Hepatocyte (in vitro differentiated cells): Measurements from ENCODE around the gene EDA. TPM values are rescaled to one million over a fixed set of nuclear protein-coding genes. Genes with fewer than 3 reads are reported as not detected.

Experiments used
- DNase-seq: peaks from one replicate; pipeline ENCODE4 v3.0.0-alpha.2; 2016; ENCODE audit warnings: low spot score
- H2AFZ ChIP-seq: fragments of 200-600 bp; sonication (generic); 2 replicates; pipeline ENCODE4 v1.6.0; 2016; ENCODE audit warnings: antibody characterized with exemption, mild to moderate bottlenecking
- H3K27ac ChIP-seq: fragments of 200-600 bp; sonication (generic); 2 replicates; pipeline ENCODE4 v1.5.1; 2016; ENCODE audit warnings: mild to moderate bottlenecking
- H3K27me3 ChIP-seq: fragments of 200-600 bp; sonication (generic); 2 replicates; pipeline ENCODE4 v1.6.1; 2016
- H3K36me3 ChIP-seq: fragments of 200-600 bp; sonication (generic); replicated peaks from 2 replicates; pipeline ENCODE4 v1.5.1; 2016; ENCODE audit warnings: low read depth; ENCODE audit not compliant: insufficient read depth
- H3K4me1 ChIP-seq: fragments of 200-600 bp; sonication (generic); 2 replicates; pipeline ENCODE4 v1.5.1; 2016; ENCODE audit warnings: mild to moderate bottlenecking, moderate library complexity; ENCODE audit not compliant: insufficient read depth
- H3K4me2 ChIP-seq: fragments of 200-600 bp; sonication (generic); 2 replicates; pipeline ENCODE4 v1.6.0; 2016
- H3K4me3 ChIP-seq: fragments of 200-600 bp; sonication (generic); 2 replicates; pipeline ENCODE4 v1.5.1; 2016; ENCODE audit warnings: mild to moderate bottlenecking
- H3K79me2 ChIP-seq: fragments of 200-600 bp; sonication (generic); 2 replicates; pipeline ENCODE4 v1.6.0; 2017; ENCODE audit warnings: mild to moderate bottlenecking
- H3K9me2 ChIP-seq: fragments of 200-600 bp; sonication (generic); replicated peaks from 2 replicates; pipeline ENCODE4 v1.6.0; 2017; ENCODE audit warnings: mild to moderate bottlenecking; ENCODE audit not compliant: insufficient read depth
- H3K9me3 ChIP-seq: fragments of 200-600 bp; sonication (generic); 2 replicates; pipeline ENCODE4 v1.5.1; 2016; ENCODE audit warnings: low read depth, mild to moderate bottlenecking
- H4K20me1 ChIP-seq: fragments of 200-600 bp; sonication (generic); 2 replicates; pipeline ENCODE4 v1.6.0; 2016; ENCODE audit warnings: mild to moderate bottlenecking; ENCODE audit not compliant: insufficient read depth, poor library complexity, severe bottlenecking
- EZH2 ChIP-seq: fragments of 200-600 bp; sonication (generic); IDR thresholded peaks from 2 replicates; pipeline ENCODE4 v1.6.1; 2016; ENCODE audit warnings: antibody characterized with exemption, mild to moderate bottlenecking, borderline replicate concordance
- EZH2phosphoT487 ChIP-seq: fragments of 200-600 bp; sonication (generic); IDR thresholded peaks from one replicate; pipeline ENCODE4 v1.6.1; 2018; ENCODE audit warnings: antibody characterized with exemption, mild to moderate bottlenecking, low read depth, moderate library complexity; ENCODE audit not compliant: unreplicated experiment, severe bottlenecking
- WGBS: methylation state at CpG from one replicate; pipeline ENCODE4 v1.1.6; 2016; ENCODE audit warnings: low lambda C conversion rate; ENCODE audit errors: missing lambda C conversion rate; 5-methylcytosine and 5-hydroxymethylcytosine counted together
- polyA plus RNA-seq: library from polyadenylated mRNA; unstranded; fragments of >200 nt; fragmentation: Nextera tagmentation; extraction: Ambion mirVana; gene quantifications from 2 replicates; pipeline ENCODE4 v1.2.1, GENCODE V29; 2016
- total RNA-seq: library from RNA; depleted of rRNA; stranded (reverse); fragments of >200 nt; gene quantifications from 2 replicates; pipeline ENCODE4 v1.2.3, GENCODE V29; 2014
- TF ChIP-seq, protein P1 (sequence below): fragments of 200-600 bp; sonication (generic); IDR thresholded peaks from 2 replicates; pipeline ENCODE4 v1.5.1; 2016; ENCODE audit warnings: antibody characterized with exemption, mild to moderate bottlenecking; ENCODE audit not compliant: poor library complexity

Gene EDA
- total and polyA plus RNA-seq, 2 experiments from 2014 or later, result 4.7 to 19.1 TPM

DNA sequence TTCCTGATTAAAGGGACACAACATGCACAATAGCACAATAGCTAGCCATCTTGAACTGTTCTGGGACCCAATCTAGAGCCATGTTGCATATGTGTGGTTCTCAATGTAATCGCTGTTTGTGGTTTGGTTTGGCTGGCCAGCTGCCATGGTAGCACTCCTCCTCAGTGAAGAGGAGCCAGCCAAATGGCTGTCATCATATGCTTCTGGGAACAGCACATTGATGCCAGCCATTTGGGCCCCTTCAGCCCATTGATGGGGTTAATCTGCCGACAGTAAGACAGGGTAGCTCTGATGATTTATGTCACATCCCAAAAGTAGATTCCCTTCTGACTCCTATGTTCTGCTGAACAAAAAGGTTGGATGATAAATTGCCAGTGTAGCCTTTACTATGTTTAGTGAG, 385.4 kb downstream of the EDA start:
- H3K4me2 ChIP-seq, result no peak overlapping the region
- H3K9me3 ChIP-seq, result no peaks in the 10 kb centered on the region
- no peak overlapping the region for H3K27ac ChIP-seq
- H3K9me2 ChIP-seq, result no peaks in the 10 kb centered on the region
- TF ChIP-seq EZH2 (no peak), EZH2phosphoT487 (no peak)
- TF ChIP-seq, protein P1, sequence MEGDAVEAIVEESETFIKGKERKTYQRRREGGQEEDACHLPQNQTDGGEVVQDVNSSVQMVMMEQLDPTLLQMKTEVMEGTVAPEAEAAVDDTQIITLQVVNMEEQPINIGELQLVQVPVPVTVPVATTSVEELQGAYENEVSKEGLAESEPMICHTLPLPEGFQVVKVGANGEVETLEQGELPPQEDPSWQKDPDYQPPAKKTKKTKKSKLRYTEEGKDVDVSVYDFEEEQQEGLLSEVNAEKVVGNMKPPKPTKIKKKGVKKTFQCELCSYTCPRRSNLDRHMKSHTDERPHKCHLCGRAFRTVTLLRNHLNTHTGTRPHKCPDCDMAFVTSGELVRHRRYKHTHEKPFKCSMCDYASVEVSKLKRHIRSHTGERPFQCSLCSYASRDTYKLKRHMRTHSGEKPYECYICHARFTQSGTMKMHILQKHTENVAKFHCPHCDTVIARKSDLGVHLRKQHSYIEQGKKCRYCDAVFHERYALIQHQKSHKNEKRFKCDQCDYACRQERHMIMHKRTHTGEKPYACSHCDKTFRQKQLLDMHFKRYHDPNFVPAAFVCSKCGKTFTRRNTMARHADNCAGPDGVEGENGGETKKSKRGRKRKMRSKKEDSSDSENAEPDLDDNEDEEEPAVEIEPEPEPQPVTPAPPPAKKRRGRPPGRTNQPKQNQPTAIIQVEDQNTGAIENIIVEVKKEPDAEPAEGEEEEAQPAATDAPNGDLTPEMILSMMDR, result no peak
- H2AFZ ChIP-seq, result no peak overlapping the region
- no peaks in the 10 kb centered on the region for H3K4me1 ChIP-seq
- no peaks in the 10 kb centered on the region for H3K27me3 ChIP-seq
- DNase-seq, result no peak
- WGBS, result 85% methylated on average over 2 of the region's 2 CpGs
- H4K20me1 ChIP-seq, result no peaks in the 10 kb centered on the region
- no peaks in the 10 kb centered on the region for H3K36me3 ChIP-seq
- no peak overlapping the region for H3K4me3 ChIP-seq
- H3K79me2 ChIP-seq, result no peaks in the 10 kb centered on the region

DNA sequence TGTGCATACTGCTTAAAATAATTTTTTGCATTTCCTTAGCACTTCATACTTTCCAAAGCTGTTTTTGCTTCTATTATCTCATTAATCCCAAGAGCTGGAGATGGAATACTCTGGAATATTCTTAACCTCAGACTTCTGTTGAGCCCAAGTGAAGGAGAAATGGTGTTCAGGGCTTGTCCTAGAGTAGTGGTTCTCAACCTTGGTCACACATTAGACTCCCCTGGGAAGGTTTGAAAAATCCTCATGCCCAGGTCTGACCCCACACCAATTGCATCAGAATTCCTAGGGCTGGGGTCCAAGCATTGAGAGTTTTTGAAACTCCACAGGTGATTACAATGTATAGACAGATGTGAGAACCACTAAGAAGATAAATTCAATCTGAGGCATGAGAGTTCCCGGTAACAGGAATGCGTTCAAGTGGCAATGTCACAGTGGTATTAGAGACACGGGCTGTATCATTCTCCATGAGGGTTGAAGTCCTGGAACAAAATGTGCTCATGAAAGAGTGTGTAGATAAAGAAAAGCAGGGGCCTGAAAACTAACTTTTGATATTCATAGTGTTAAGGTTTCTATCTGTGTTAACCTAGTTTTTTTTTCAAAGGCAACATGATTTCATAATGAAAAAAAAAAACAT, 385.9 kb downstream of the EDA start:
- Histone ChIP-seq H3K4me3 (no peak overlapping the region), H3K27ac (no peak overlapping the region), H3K36me3 (no peaks in the 10 kb centered on the region), H3K79me2 (no peaks in the 10 kb centered on the region), H4K20me1 (no peaks in the 10 kb centered on the region), H3K9me3 (no peaks in the 10 kb centered on the region), H2AFZ (no peak overlapping the region), H3K9me2 (no peaks in the 10 kb centered on the region), H3K27me3 (no peaks in the 10 kb centered on the region), H3K4me1 (no peaks in the 10 kb centered on the region), H3K4me2 (no peak overlapping the region)
- no peak for DNase-seq
- 72% methylated on average over 3 of the region's 3 CpGs for WGBS
- TF ChIP-seq EZH2phosphoT487, result no peak
- TF ChIP-seq EZH2, result no peak
- TF ChIP-seq, protein P1, result no peak

DNA sequence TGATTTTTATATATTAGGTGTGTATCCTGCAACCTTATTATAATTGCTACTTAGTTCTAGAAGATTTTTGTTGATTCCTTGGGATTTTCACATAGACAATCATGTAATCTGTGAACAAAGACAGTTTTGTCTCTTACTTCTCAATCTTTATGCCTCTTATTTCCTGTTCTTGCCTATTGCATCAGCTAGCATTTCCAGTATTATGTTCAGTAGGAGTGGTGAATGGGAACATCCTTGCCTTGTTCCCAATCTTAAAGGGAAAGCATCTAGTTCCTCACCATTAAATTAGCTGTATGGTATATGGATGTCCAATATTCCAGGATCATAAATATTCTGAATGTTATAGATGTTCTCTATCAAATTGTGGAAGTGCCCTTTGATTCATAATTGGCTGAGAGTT, 392.0 kb downstream of the EDA start:
- H3K9me2 ChIP-seq, result no peaks in the 10 kb centered on the region
- no peak overlapping the region for H2AFZ ChIP-seq
- H3K4me3 ChIP-seq, result no peak overlapping the region
- H3K4me2 ChIP-seq, result no peak overlapping the region
- no peaks in the 10 kb centered on the region for H3K27me3 ChIP-seq
- no peaks in the 10 kb centered on the region for H3K4me1 ChIP-seq
- DNase-seq, result no peak
- H3K79me2 ChIP-seq, result no peaks in the 10 kb centered on the region
- no peaks in the 10 kb centered on the region for H3K9me3 ChIP-seq
- no peaks in the 10 kb centered on the region for H4K20me1 ChIP-seq
- no peaks in the 10 kb centered on the region for H3K36me3 ChIP-seq
- no peak overlapping the region for H3K27ac ChIP-seq
- TF ChIP-seq EZH2phosphoT487 (no peak), EZH2 (no peak)
- TF ChIP-seq, protein P1, result no peak

DNA sequence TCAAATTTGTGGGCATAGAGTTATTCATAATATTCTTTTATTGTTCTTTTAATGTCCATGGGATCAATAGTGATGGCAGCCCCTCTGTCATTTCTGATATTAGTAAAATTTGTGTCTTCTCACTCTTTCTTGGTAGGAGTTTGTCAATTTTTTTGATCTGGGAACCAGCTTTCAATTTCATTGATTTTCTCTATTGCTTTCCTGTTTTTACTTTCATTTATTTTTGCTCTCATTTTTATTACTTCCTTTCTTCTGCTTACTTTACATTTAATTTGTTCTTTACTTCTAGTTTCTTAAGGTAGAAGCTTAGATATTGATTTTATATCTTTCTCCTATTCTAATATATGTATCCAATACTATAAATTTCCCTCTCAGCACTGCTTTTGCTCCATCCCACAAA, 393.1 kb downstream of the EDA start:
- Histone ChIP-seq H3K79me2 (no peaks in the 10 kb centered on the region), H3K36me3 (no peaks in the 10 kb centered on the region), H3K27me3 (no peaks in the 10 kb centered on the region), H3K9me2 (no peaks in the 10 kb centered on the region), H3K27ac (no peak overlapping the region), H3K9me3 (no peaks in the 10 kb centered on the region), H2AFZ (no peak overlapping the region), H4K20me1 (no peaks in the 10 kb centered on the region), H3K4me3 (no peak overlapping the region), H3K4me1 (no peaks in the 10 kb centered on the region), H3K4me2 (no peak overlapping the region)
- DNase-seq, result no peak
- TF ChIP-seq, protein P1, result no peak
- TF ChIP-seq EZH2 (no peak), EZH2phosphoT487 (no peak)
